ENCODE data around the gene COL17A1. TPM values are rescaled to one million over a fixed set of nuclear protein-coding genes. Genes with fewer than 3 reads are reported as not detected.

Gene COL17A1
- total and polyA plus RNA-seq, 2 donors (not counting 1 experiment from before 2014, with no cell fraction given) = under 0.01 to 0.12 TPM

- TF ChIP-seq CTCF (conservative IDR thresholded peaks at IDR 0.05 in 1 of 2, IDR thresholded peaks at IDR 0.05 in 1 of 2; ENCODE audit: low read depth in 1 of 2, low read length in 2 of 2) = no peak
- TF ChIP-seq EZH2 (IDR thresholded peaks at IDR 0.05; ENCODE audit: low read length, missing control alignments) = no peak
- Histone ChIP-seq H3K79me2 (ENCODE audit: control insufficient read depth, insufficient read depth, low read length) (no peaks in the 10 kb centered on the region), H4K20me1 (ENCODE audit: control insufficient read depth, extremely low read depth, insufficient read depth, low read length) (no peaks in the 10 kb centered on the region), H3K27me3 (ENCODE audit: control insufficient read depth, insufficient read depth, low read length) (no peaks in the 10 kb centered on the region), H3K4me3 (replicated peaks in 1 of 4; ENCODE audit: control extremely low read depth in 1 of 4, insufficient read depth in 1 of 4, low read depth in 3 of 4, low read length in 4 of 4) (peak overlapping the region; percentile 59 to 88 (median 80)), H3K4me2 (ENCODE audit: extremely low read depth, insufficient read depth, low read length) (peak overlapping the region; percentile 82), H2AFZ (ENCODE audit: low read length) (peak overlapping the region; percentile 77), H3K9me3 (ENCODE audit: control insufficient read depth, insufficient read depth, low read depth, low read length) (no peaks in the 10 kb centered on the region), H3K9ac (ENCODE audit: insufficient read depth, low read length) (peak overlapping the region; percentile 56), H3K4me1 (ENCODE audit: control insufficient read depth, extremely low read depth, insufficient read depth, low read length) (peaks cover 5% of the 10 kb centered on the region), H3K36me3 (ENCODE audit: control insufficient read depth, insufficient read depth, low read length) (no peaks in the 10 kb centered on the region), H3K27ac (ENCODE audit: insufficient read depth, low read length) (peak overlapping the region; percentile 62)
- peak in 1 of 2 donors; percentile 20 for DNase-seq (ENCODE audit: low read depth in 2 of 2)
Measured at GRCh38 chr10:104122225-104123107, 36.8 kb upstream of the COL17A1 start.

- Histone ChIP-seq H3K79me2 (ENCODE audit: control insufficient read depth, insufficient read depth, low read length) (no peaks in the 10 kb centered on the region), H3K4me1 (ENCODE audit: control insufficient read depth, extremely low read depth, insufficient read depth, low read length) (peaks cover 5% of the 10 kb centered on the region), H3K4me3 (replicated peaks in 1 of 4; ENCODE audit: control extremely low read depth in 1 of 4, insufficient read depth in 1 of 4, low read depth in 3 of 4, low read length in 4 of 4) (peak within 1 kb of the TSS; percentile 71 to 88 (median 82)), H3K4me2 (ENCODE audit: extremely low read depth, insufficient read depth, low read length) (peak within 1 kb of the TSS; percentile 82), H3K27ac (ENCODE audit: insufficient read depth, low read length) (peak within 1 kb of the TSS; percentile 97), H3K9me3 (ENCODE audit: control insufficient read depth, insufficient read depth, low read depth, low read length) (no peaks in the 10 kb centered on the region), H4K20me1 (ENCODE audit: control insufficient read depth, extremely low read depth, insufficient read depth, low read length) (no peaks in the 10 kb centered on the region), H3K27me3 (ENCODE audit: control insufficient read depth, insufficient read depth, low read length) (no peaks in the 10 kb centered on the region), H3K9ac (ENCODE audit: insufficient read depth, low read length) (peak within 1 kb of the TSS; percentile 85), H2AFZ (ENCODE audit: low read length) (peak within 1 kb of the TSS; percentile 77), H3K36me3 (ENCODE audit: control insufficient read depth, insufficient read depth, low read length) (no peaks in the 10 kb centered on the region)
- TF ChIP-seq CTCF (conservative IDR thresholded peaks at IDR 0.05 in 1 of 2, IDR thresholded peaks at IDR 0.05 in 1 of 2; ENCODE audit: low read depth in 1 of 2, low read length in 2 of 2) (peak; percentile 32 to 44), EZH2 (IDR thresholded peaks at IDR 0.05; ENCODE audit: low read length, missing control alignments) (no peak)
- DNase-seq (ENCODE audit: low read depth in 2 of 2) = peak; percentile 98 to 99
Measured at GRCh38 chr10:104121485-104122224, 36.0 kb upstream of the COL17A1 start, which contains the start of gene SFR1. TSS of gene SFR1 (plus strand) at chr10:104122171. CDS start at chr10:104122184, 13 bp downstream.

Data from fibroblast of lung (primary cell).